ENCODE measurements around the gene LTBP4. TPM values are rescaled to one million over a fixed set of nuclear protein-coding genes. Genes with fewer than 3 reads are reported as not detected.

The LTBP4 gene
- total and polyA plus RNA-seq, 2 of the 13 experiments (the other 11 are each of a cell fraction or from before 2014, with no cell fraction given): 0.86 to 2.3 TPM

GRCh38 chr19:40578442-40578908, 22.7 kb upstream of the LTBP4 start (continued):
- TF ChIP-seq, protein P1, sequence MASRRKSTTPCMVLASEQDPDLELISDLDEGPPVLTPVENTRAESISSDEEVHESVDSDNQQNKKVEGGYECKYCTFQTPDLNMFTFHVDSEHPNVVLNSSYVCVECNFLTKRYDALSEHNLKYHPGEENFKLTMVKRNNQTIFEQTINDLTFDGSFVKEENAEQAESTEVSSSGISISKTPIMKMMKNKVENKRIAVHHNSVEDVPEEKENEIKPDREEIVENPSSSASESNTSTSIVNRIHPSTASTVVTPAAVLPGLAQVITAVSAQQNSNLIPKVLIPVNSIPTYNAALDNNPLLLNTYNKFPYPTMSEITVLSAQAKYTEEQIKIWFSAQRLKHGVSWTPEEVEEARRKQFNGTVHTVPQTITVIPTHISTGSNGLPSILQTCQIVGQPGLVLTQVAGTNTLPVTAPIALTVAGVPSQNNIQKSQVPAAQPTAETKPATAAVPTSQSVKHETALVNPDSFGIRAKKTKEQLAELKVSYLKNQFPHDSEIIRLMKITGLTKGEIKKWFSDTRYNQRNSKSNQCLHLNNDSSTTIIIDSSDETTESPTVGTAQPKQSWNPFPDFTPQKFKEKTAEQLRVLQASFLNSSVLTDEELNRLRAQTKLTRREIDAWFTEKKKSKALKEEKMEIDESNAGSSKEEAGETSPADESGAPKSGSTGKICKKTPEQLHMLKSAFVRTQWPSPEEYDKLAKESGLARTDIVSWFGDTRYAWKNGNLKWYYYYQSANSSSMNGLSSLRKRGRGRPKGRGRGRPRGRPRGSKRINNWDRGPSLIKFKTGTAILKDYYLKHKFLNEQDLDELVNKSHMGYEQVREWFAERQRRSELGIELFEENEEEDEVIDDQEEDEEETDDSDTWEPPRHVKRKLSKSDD (CRISPR knock-in tag; IDR thresholded peaks at IDR 0.05; ENCODE audit: low read depth): no peak
- TF ChIP-seq TBX2 (CRISPR knock-in tag; IDR thresholded peaks at IDR 0.05; ENCODE audit: borderline replicate concordance) (no peak), RFX3 (CRISPR knock-in tag; IDR thresholded peaks at IDR 0.05) (no peak)

DNA sequence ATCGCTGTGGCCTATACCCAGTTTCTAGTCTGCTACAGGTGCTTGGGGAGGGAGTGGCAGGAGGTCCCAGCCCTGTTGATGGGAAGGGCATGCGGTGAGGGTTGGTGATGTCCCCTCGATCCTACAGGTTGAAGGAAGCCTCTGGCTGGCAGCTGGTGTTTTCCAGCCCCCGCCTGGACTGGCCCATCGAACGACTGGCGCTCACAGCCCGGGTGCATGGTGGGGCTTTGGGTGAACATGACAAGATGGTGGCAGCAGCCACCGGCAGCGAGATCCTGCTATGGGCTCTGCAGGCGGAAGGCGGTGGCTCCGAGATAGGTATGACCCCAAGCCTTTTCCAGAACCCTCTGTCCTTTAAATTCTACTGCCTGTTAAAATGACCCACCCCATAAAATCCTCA, 20.6 kb upstream of the LTBP4 start:
- TF ChIP-seq REPIN1 (CRISPR knock-in tag; IDR thresholded peaks at IDR 0.05; ENCODE audit: borderline replicate concordance, low read depth): no peak
- intact Hi-C loops (cut with micrococcal nuclease; ENCODE audit: unreplicated experiment): no loop called here
- Histone ChIP-seq H3K4me1 (ENCODE audit: insufficient read depth, low read length) (peaks cover 11% of the 10 kb centered on the region), H4K20me1 (ENCODE audit: insufficient read depth, low read length) (no peaks in the 10 kb centered on the region), H3K9ac (ENCODE audit: insufficient read depth, low read depth, low read length) (no peak overlapping the region), H3K4me2 (ENCODE audit: low read depth, low read length) (no peak overlapping the region), H3K36me3 (replicated peaks in 1 of 2; ENCODE audit: control insufficient read depth in 1 of 2, insufficient read depth in 2 of 2, low read length in 2 of 2) (0 out of 5 replicates have a peak, but pooled peaks cover 0 to 1% of the 10 kb centered on the region in 2 experiments), H3K4me3 (replicated peaks in 1 of 3; ENCODE audit: insufficient read depth in 1 of 3, low read depth in 2 of 3, low read length in 3 of 3) (no peak overlapping the region), H2AFZ (ENCODE audit: low read length) (no peak overlapping the region), H3K27me3 (ENCODE audit: control insufficient read depth in 1 of 2, insufficient read depth in 2 of 2, low read length in 2 of 2) (no peaks in the 10 kb centered on the region), H3K9me3 (ENCODE audit: low read length) (no peaks in the 10 kb centered on the region), H3K79me2 (ENCODE audit: insufficient read depth, low read length) (no peaks in the 10 kb centered on the region), H3K27ac (ENCODE audit: extremely low read length, insufficient read depth, low read length) (no peak overlapping the region)
- no TSS peak for BruUV-seq (replicated peaks)
- in situ Hi-C loops (cut with HindIII; ENCODE audit: extremely low pct_ligation_motif_present, low pct_unique_long_range_greater_than_20kb): no loop called here
- no peak for FAIRE-seq
- ATAC-seq: no peak
- DNase-seq (ENCODE audit: low spot score): no peak
- WGBS (ENCODE audit: low lambda C conversion rate): 99% methylated on average over 9 of the region's 13 CpGs
- ChIA-PET CTCF (ENCODE audit: low intra/inter-chr PET ratio, low total read pairs) (no interaction called here), POLR2A (interaction anchor here (1.1 to 1.9 kb wide), 2 partner anchors 10 to 23 kb away, joined by 3 to 4 read pairs; no protein-coding TSS in a partner anchor)

Data from HepG2 (cell line).